Measurements from ENCODE around the gene GNL2.

The GNL2 gene

DNA sequence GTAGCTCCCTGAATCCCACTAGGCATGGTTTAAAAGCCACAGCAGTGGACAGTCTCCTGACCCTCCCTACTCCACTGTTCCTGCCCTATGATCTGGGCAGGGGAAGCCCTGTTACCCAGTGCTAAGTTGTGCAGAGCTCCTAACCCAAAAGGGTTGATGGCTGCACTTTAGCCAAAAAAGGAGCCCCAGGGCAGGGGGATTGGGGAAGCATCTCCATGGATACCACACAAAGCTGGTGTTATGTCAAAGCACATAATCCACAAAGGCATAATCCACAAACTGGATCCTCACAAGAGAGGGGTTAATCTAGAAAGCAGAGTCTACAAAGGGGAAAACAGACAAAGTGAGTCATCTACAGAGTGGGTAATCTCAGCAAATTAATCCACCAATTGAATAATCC lies 33.3 kb upstream of the GNL2 start:
- DNase-seq, result no peak
- H3K27me3 ChIP-seq (replicated peaks), result peaks cover 63% of the 10 kb centered on the region
- in situ Hi-C loops (cut with HindIII; ENCODE audit: low pct_ligation_motif_present, low sequenced_read_pairs), result no loop called here
- no peak overlapping the region for H3K4me3 ChIP-seq (ENCODE audit: low read depth, low read length)
- no peaks in the 10 kb centered on the region for H3K36me3 ChIP-seq (replicated peaks)
- TF ChIP-seq, protein P1, sequence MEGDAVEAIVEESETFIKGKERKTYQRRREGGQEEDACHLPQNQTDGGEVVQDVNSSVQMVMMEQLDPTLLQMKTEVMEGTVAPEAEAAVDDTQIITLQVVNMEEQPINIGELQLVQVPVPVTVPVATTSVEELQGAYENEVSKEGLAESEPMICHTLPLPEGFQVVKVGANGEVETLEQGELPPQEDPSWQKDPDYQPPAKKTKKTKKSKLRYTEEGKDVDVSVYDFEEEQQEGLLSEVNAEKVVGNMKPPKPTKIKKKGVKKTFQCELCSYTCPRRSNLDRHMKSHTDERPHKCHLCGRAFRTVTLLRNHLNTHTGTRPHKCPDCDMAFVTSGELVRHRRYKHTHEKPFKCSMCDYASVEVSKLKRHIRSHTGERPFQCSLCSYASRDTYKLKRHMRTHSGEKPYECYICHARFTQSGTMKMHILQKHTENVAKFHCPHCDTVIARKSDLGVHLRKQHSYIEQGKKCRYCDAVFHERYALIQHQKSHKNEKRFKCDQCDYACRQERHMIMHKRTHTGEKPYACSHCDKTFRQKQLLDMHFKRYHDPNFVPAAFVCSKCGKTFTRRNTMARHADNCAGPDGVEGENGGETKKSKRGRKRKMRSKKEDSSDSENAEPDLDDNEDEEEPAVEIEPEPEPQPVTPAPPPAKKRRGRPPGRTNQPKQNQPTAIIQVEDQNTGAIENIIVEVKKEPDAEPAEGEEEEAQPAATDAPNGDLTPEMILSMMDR (IDR thresholded peaks at IDR 0.05; ENCODE audit: low read depth, low read length, missing control alignments), result no peak
- no peak overlapping the region for H3K27ac ChIP-seq

DNA sequence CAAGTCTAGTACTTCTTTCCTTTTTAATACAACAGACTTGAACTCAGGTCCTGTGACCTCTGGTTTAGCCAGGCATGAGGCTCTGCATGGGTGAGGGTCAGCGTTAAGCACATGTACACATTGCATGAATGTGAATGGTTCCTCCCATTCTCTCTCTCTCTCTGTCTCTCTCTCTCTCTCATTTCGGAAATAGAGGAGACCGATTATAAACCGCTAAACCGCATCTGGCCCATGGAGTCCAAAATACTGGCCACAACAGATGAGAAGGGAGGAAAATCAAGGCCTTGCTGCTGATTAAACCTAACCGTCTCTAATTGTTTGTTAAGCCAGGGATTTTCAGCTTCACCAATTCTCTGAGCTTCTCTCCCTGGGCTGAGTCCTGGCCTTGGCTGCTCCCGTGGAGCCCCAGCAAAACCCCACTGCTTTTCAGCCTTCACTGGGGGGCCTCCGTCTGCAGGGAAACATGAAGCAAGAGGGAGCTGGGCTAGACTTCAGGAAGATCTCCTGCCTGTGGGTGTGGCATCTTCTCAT lies 32.4 kb upstream of the GNL2 start:
- Histone ChIP-seq H3K27me3 (replicated peaks) (peaks cover 54% of the 10 kb centered on the region), H3K27ac (no peak overlapping the region), H3K4me3 (ENCODE audit: low read depth, low read length) (no peak overlapping the region), H3K36me3 (replicated peaks) (no peaks in the 10 kb centered on the region)
- TF ChIP-seq, protein P1 (IDR thresholded peaks at IDR 0.05; ENCODE audit: low read depth, low read length, missing control alignments), result no peak
- in situ Hi-C loops (cut with HindIII; ENCODE audit: low pct_ligation_motif_present, low sequenced_read_pairs), result no loop called here
- no peak for DNase-seq

DNA sequence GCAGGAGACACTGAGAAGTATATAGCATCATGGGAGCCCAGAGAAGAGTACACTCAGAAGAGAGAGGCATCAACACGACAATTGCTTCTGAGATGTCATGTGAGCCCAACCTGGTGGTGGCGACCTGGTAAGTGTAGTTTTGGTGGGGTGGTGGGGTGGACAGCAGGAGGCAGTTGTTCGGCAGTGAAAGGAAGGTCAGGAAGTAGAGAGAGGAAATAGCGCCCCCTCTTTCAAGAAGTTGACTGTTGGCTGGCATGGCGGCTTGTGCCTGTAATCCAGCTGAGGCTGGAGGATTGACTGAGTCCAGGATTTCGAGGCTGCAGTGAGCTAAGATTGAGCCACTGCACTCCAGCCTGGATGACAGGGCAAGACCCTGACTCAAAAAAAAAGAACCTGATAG lies 26.4 kb upstream of the GNL2 start:
- H3K4me3 ChIP-seq (ENCODE audit: low read depth, low read length), result no peak overlapping the region
- no peak for DNase-seq
- H3K27ac ChIP-seq, result no peak overlapping the region
- TF ChIP-seq, protein P1 (IDR thresholded peaks at IDR 0.05; ENCODE audit: low read depth, low read length, missing control alignments), result no peak
- in situ Hi-C loops (cut with HindIII; ENCODE audit: low pct_ligation_motif_present, low sequenced_read_pairs), result no loop called here
- peaks cover 13% of the 10 kb centered on the region for H3K27me3 ChIP-seq (replicated peaks)
- no peaks in the 10 kb centered on the region for H3K36me3 ChIP-seq (replicated peaks)

DNA sequence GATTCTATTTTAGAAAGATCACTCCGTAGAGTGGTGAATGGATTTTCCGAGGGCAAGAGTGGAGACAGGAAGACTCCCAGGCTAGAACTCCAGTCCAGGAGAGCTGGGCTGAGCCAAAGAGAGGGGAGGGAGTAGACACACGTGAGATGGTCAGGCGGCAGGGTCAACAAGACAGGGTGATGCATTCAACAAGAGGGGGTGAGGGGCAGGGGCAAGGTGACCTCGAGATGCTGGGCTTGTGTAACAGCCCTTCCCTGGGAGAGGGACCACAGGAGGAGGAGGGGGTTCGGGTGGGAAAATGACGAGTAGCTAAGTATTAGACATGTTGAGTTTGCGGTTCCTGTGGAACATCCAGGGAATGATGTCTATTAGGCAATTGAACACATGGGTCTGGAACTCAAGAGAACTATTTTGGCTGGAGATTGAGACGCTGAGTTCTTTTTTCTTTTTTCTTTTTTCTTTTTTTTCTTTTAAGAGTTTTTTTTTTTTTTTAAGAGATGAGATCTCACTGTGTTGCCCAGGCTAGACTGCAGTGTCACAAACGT lies 25.7 kb upstream of the GNL2 start:
- Histone ChIP-seq H3K36me3 (replicated peaks) (no peaks in the 10 kb centered on the region), H3K27ac (no peak overlapping the region), H3K27me3 (replicated peaks) (peaks cover 10% of the 10 kb centered on the region), H3K4me3 (ENCODE audit: low read depth, low read length) (no peak overlapping the region)
- no peak for DNase-seq
- in situ Hi-C loops (cut with HindIII; ENCODE audit: low pct_ligation_motif_present, low sequenced_read_pairs), result no loop called here
- TF ChIP-seq, protein P1 (IDR thresholded peaks at IDR 0.05; ENCODE audit: low read depth, low read length, missing control alignments), result no peak

DNA sequence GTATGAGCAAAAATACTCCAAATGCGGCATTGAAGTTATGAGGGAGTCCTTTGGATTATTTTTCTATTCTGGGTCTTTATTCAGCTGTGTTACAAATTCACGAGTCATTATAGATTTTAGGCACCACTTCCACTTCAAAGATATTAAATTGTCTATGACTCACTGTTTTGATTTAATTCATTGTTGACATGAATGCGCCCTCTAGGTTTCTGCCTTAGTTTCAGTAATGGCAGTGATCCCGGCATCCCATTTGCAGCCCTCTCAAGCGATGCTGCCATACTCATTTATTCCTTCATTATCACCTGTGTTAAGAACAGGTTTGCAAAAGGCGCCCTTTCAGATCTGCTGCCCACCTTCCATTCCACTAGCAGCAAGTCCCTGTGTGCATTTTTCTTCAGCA lies 25.0 kb upstream of the GNL2 start:
- Histone ChIP-seq H3K27me3 (replicated peaks) (peaks cover 11% of the 10 kb centered on the region), H3K27ac (no peak overlapping the region), H3K4me3 (ENCODE audit: low read depth, low read length) (no peak overlapping the region), H3K36me3 (replicated peaks) (no peaks in the 10 kb centered on the region)
- DNase-seq, result no peak
- in situ Hi-C loops (cut with HindIII; ENCODE audit: low pct_ligation_motif_present, low sequenced_read_pairs), result no loop called here
- TF ChIP-seq, protein P1 (IDR thresholded peaks at IDR 0.05; ENCODE audit: low read depth, low read length, missing control alignments), result no peak

DNA sequence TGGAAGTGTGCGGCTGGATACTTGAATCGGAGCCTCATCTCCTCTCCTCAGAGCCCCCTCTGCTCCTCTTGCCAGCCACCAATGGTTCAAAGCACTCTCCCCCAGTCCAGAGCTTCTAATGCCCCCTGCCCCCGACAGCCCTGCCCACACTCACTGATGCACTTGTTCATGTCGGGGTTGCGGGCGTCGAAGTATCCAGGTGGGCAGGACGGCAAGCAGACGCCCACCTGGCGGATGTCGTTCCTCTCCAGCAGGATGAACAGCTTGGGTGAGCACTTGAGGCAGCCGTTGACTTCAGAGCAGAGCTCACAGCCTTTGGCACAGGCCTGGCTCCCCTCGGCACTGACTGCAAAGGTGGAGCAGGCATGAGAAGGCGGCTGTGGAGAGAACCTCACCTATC lies 20.6 kb upstream of the GNL2 start:
- TF ChIP-seq, protein P1 (IDR thresholded peaks at IDR 0.05; ENCODE audit: low read depth, low read length, missing control alignments), result no peak
- H3K4me3 ChIP-seq (ENCODE audit: low read depth, low read length), result no peak overlapping the region
- in situ Hi-C loops (cut with HindIII; ENCODE audit: low pct_ligation_motif_present, low sequenced_read_pairs), result no loop called here
- H3K36me3 ChIP-seq (replicated peaks), result no peaks in the 10 kb centered on the region
- H3K27ac ChIP-seq, result no peak overlapping the region
- no peak for DNase-seq
- peaks cover 6% of the 10 kb centered on the region for H3K27me3 ChIP-seq (replicated peaks)

Data from brain microvascular endothelial cell (primary cell).